ENCODE measurements around the gene ETV1.

Gene ETV1

DNA sequence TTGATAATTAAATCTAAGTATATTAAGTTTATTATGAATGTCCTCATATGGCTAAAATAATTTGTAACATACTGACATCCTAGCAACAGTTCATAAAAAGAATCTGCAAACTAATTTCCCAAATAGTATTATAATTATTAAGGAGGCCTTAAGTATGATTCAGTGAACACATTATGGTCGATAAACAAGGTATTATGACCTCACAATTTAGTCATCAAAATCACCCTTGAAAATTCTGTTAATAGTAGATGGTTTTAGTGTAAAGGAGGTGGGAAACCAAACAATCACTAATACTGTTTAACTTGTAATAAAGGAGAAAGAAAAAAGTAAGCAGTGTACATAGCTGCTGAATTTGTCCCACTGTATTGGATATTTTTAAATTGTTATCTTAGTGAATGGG, 2.1 kb downstream of the ETV1 start:
- DNase-seq (ENCODE audit: low spot score) = no peak

DNA sequence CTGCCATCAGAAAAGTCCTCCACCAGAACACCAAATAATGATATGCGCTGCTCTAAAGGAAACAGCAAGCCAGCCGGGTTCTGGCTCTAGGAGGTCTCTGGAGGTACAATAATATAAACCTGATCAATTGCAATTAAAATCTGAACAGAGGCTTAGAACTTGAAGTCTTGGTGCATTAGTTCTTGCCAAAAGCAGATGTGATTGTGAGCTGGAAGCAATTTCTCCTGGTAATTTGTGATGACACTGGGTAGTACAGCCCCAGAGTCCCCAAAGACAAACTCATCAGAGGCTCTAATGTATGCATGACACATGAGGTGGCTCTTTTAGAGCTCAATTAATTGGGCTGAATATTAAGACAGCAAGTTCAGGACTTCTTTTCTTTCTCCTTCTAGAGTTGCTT, 3.3 kb downstream of the ETV1 start:
- no peak for DNase-seq (ENCODE audit: low spot score)

DNA sequence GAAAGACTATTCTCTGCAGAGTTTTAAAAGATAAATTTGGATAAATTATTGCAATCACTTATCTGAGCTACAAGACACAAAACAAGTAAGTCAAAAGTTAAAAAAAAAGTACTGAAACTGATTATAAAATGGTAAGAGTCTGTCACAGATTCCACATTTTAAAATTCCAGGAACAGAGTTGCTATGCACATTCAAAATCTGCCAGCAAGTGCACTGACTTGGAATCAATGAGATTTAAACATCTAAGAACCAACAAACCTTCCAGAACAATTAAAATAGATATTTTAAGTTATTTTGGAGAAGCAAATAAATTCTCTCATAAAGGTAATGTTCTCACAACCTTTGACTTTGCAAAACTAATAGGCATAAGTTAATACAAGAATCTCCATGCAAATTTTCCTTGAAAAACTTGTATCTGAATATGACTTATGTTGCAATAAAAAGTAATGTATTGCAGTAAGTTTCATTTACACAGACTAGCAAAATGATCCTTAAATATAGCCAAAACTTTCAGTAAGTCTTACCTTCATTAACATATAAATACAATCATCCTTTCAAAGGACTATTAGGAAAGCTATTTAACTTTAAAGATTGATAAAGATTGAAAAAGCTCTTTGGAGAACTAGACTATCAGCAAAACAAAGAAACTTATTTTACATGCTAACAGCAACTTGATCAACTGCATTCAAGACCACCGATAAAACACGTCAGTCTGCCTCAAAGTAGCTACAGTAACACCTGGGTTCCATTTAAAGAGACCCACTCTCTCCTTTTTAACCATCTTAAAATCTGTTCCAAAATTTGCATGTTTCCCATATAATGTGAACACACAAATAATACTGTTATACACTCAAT, 4.4 kb downstream of the ETV1 start:
- DNase-seq (ENCODE audit: low spot score) = no peak

DNA sequence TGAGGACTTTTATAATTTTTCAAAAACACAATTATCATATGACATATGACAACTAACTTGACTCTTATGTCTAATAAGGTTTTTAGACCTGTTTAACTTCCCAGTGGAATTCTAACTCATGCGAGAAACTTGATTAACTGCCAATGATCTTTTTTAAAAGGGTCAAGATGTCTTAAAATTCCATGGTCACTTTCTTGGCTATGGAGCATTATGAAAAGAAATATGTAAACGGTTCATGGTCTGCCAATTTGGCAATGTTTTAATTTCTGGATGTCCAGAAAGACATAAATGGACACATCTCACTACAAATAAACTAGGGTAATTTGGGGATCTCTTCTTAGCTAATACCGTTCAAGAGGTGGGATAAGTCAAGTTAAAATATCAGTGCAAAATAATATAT, 5.4 kb downstream of the ETV1 start:
- no peak for DNase-seq (ENCODE audit: low spot score)

DNA sequence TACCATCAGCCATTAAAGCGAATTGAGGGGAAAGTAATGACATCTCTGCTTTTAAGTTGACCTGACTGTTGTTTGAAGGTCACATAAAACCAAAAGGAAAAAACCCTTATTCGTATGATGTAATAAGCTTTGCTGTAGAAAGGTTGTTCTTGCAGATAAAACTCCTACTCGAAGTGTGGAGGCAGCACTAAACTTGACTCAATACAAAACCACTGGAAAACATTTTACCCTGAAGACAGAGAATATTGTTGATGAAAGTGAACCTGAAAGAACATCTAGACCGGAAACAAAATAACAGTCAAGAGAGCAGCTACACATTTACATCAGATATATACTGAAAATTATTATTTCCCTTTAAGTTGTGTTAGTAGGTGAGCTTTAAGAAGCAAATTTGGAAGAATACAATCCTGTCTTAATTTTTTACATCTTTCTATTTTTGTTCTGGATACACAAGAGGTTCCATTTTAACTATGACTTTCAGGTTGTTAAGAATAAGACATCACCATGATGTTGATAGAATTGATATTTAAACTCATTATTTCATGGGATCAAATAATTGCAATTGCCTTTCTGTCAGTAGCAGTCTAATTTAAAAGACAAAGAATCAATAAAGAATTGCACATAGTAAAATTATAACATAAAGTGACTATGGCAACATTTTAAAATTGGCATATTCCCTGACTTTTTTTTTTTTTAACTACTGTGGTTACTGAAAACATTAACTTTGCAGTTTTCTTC, 6.4 kb downstream of the ETV1 start:
- no peak for DNase-seq (ENCODE audit: low spot score)

DNA sequence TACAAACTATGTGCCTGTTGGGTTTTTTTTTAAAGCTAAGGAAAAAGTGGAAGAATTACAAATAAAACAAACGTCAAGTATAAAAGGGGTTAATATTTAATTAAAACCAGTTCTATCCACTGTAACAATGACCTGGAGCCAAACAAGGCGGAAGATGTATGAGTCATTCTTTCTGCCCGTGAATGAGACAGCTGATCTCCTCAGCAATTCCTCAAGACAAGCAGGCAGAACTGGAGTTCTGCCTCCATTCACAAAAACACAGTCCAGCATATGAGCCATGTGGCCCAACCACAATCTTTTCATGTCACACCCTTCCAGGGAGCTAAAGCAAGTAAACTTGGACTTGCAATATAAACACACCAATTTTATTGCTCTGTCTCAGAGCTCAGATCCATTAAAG, 8.4 kb downstream of the ETV1 start:
- DNase-seq (ENCODE audit: low spot score) = no peak

DNA sequence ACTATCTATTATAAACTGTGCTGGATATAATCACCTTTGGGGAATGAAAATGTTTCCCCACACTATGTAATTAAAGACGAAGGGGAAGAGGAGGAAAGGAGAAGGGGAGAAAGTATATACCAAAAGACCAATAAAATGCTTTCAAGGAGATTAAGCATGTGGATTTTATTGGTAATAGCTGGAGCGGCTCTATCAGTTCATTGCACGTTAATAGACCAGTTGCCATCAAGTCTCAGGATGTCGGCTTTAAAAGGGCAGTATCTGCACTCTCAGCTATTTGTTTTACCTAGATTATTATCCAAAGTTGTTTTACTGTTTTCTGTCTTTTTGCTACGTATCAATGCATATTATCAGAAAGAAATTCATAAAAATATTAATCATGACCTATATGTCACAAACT, 9.0 kb downstream of the ETV1 start:
- DNase-seq (ENCODE audit: low spot score) = no peak

DNA sequence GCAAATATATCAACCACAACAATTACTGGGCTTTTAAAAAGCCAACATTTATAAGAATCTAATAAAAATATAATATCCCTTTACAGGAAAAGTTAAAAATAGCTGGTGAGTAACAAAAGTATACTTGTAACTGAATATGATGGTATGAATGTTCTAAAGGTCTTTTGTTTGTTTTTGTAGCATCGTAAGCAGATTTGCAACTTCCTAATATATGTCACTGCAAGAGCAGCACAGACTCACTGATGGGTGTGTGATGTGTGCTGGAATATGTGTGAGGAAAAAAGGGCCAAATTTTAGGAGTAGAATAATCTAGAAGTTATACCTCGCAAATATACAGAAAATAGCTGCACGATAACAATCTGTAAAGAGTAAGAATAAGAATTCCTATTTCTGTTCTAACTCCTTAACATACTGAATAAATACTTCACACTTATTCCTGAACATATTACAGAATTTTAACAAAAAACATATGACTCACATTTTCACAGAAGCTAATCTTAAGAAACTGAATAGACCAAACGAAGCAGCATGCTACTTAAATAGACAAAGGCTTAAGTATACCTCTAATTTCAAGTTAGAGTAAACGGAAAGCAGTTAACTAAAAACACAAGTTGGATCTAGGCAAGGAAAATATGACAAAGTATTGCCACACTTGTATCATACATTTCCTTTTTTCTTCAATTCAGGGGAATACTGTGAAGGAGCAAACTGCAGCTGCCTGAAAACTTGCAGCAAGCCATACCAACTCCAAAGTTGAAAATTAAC, 9.6 kb downstream of the ETV1 start:
- DNase-seq (ENCODE audit: low spot score) = no peak

DNA sequence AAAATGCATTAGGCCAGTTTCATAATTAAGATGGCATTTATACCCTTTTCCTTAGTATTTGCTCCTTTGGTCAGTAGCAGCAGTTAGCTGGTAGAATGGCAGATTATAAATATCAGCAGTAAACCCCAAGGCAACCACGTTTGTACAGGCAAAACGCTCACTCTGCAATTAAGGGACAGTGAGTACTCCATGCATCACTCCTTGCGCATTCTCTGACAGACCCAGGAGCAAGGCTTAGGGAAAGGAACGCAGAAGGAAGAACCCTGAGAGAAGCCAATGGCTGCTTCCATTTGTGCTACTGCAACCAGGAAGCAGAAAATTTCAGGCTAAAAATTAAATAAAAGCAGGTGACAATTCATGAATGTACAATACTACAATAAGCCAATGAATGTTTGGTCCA, 12.9 kb downstream of the ETV1 start:
- no peak for DNase-seq (ENCODE audit: low spot score)

DNA sequence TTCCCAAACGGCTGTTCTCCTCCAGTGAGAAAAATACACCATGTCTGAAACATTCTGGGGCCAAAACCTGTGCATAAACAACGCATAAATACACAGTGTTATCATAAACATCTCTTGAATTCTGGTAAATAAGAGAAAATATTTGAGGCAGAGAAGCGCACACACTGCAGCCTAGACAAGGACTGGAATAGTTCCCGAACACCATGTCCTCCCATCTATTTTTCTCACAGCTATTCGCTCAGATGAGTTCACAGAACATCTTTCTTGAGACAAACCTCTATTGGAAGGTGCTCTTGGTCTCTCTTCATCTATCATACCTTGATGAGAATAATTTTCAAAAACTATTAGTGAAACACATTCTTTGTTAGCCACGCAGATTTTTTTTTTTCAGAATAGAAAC, 24.4 kb downstream of the ETV1 start:
- DNase-seq (ENCODE audit: low spot score) = no peak

DNA sequence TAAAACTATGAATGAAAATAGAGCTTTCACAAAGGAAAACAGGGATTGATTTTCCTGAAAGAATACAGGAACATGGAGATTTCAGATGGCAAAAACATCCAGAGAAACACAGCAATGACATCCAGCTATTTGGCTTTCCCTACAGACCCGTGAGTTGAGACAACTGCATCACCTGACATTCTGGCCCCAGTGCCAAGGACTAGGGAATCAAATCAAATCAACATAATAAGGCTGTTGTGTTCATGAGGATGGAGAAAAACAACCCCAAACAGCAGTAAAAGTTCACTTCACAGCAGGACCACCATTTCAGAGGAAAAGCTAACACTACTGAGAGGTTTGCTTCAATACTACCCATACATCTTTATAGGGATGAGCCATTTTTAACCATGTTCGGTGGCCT, 25.5 kb downstream of the ETV1 start:
- DNase-seq (ENCODE audit: low spot score) = no peak

DNA sequence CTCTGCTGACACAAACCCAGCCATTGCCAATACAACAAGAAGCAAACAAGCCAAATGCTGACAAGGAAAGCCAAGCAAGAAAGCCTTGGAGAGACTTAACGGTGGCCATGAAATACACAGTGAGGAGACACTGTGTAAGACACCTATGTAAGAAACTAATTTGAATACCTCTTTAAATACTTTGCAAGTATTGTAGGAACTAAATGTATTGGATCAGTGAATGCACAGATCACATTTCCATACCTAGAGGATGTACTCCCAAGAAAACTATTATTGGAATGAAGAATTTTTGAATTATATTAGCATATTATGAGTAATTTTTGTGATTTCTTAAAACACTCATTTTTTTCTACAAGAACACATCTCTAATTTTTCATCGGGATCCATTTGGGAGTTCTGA, 34.0 kb downstream of the ETV1 start:
- DNase-seq (ENCODE audit: low spot score) = no peak

DNA sequence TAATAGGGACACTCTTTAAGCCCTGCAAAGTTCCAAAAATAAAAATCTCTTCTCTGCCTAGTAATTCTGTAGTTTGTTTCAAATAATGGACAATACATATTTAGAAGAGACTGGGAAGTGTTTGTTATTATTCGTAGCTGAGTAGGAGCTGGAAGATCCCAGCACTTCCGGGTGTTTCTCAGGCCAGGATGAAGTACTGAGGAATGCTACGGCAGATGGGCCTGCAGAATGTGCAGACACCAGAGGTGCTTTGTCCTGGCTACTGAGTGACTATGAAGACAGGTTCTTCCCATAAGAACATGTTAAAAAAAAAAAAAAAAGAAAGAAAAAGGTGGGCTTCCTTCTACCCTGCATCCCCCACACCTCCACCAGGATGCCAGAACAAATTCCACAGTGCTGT, 36.1 kb downstream of the ETV1 start:
- DNase-seq (ENCODE audit: low spot score) = no peak

DNA sequence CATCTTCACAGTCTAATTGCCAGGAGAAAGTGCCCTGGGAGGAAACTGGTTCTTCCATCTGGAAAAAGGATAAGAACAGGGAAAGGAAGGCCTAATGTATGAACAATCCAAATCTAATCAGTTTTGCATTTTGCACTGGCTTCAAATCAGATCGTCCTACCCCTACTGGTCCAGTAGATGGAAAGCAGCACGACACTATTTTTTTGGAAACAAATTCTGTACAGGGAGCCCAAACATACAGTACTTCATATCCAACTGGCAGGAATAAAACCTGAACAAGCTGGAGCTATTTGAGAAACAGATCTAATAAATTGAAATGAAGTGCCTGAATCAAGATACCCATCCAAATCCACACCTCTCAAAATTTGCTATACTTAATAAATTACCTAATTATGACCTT, 36.5 kb downstream of the ETV1 start:
- no peak for DNase-seq (ENCODE audit: low spot score)

DNA sequence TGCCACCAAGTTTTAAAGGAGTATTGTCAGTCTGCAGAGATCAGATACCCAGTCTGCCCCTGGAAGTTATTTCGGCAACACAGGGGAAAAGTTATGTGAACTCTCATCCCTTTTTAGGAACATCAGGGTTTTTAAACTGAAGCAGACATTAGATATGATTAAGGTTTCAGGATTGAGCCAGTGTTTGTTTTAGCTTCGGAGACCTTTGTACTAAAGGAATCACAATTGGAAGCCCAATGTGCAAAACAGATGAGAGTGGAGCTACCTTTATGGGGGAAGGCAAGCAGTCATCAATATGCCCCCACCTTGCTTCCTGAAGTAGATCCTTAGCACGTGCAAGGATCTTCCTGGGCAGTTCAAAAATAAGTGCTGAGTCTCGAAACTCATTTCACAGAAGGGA, 39.5 kb downstream of the ETV1 start:
- DNase-seq (ENCODE audit: low spot score) = no peak

DNA sequence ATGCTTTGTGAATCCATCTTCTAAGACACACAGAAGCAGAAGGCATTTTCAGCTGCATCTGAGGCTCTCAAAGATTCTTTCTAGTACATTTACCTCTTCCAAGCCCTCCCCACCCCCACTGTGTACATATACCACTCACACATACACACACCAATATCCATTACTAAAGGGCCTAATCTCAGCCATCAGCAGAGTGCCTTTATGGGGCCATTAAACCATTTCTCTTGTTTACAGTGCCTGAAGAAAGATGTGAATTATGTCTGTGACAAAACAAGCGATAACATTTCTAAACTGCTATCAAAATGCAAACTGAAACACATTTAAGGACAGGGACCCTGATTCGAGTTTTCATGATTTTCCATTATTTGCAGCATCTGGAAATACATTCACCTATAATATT, 40.0 kb downstream of the ETV1 start:
- no peak for DNase-seq (ENCODE audit: low spot score)

DNA sequence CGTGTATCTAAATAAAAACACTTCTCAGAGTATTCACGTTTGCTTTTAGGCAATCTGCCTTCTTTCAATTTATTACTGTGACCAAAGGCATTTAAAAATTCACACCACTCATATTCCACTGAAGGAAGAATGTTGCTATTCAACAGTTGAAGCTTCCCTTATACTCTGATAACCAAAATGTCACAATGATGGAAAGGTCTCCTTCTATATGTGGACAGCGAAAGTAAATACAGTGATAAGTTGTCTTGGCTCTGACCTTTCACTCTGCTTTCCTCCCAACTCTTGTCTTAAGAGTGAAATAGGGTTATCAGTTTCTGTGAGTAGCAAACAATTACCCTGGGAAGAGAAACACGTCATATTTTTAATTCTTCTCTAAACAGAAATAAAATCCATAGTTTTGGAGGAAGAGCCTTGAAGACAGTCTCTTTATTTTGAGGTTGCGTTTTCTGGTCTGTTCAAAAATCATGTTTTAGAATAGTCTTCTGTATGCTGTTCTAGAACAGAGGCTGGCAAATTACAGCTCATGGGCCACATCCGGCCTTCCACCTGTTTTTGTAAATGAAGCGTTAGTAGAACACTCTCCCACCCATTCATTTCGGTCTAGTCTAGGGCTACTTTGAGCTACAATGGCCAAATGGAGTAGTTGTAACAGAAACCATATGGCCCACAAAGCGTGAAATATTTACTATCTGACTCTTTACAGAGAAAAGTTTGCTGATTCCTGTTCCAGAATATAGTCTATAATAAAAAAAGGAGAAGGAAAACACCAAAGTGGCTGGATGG, 41.3 kb downstream of the ETV1 start:
- no peak for DNase-seq (ENCODE audit: low spot score)

DNA sequence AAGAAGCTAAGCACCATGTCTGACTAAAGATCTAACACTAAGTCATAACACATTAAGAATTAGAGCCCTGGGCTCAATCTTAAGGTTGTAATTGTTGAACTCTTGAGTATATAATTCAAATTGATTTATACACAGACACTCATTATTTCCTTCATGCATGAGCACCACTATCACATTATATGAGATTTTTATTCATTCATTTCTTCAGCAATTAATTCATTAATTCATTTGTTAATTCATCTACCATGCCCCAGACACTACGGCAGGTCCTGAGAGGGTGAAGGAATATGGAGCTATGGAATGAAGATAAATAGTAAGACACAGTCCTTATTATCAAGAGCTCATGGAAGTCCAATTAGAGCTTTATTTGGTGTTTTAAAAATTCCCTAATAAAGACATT, 41.9 kb downstream of the ETV1 start:
- DNase-seq (ENCODE audit: low spot score) = no peak

DNA sequence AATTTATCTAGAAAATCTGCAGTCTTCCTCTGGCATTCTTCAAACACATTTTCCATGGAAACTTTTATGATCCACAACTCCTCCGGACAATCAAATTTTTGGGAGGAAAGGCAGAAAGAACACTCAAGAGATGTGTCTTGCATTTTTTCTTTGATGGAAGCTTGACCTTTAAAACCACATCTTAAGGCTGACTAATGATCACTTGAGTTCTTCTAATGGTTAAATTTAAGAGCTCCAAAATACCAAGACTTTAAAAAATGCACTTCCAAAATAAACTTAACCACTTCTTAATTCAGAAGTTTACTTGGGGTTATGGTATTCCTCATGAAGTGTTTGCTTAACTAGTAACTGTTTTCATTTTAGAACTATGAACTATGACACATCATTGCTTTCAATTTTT, 43.3 kb downstream of the ETV1 start:
- DNase-seq (ENCODE audit: low spot score) = no peak

DNA sequence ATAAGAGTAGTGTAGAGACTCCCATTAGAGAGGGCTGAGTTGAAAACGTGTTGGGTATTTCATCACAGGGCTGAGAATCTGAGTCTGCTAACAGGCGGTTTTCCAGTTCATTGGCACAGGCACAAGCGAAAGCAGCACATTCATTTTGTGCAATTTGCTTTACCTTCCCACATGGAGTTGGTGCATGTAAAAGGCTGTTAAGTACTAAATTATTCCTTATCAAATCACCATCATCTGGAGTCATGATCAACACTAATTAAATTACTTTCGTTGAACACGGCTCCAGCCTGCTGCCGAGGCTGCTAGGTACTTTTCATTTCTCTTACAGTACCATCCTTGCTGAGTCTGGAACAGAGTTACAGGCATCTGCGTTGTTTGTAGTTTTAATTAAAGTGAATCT, 43.8 kb downstream of the ETV1 start:
- no peak for DNase-seq (ENCODE audit: low spot score)

DNA sequence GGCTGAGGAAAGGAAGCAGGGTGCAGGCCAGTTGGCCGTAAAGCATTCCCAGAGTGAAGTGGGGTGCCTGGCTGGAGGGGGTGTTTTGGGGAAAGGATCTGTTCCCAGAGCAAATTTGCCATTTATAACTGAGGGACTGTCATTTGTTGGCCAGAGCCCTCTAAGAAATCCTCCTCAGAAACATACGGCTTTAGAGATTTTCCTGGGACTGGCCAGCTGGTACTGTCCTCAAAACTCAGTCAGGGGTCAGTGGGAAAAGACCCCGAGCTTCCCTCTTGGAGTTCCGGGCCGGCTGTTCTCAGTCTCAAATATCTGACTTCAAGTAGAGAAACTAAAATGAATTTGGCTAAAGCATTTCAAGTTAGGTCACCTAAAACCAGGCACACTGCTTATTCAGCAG, 55.9 kb downstream of the ETV1 start:
- no peak for DNase-seq (ENCODE audit: low spot score)

DNA sequence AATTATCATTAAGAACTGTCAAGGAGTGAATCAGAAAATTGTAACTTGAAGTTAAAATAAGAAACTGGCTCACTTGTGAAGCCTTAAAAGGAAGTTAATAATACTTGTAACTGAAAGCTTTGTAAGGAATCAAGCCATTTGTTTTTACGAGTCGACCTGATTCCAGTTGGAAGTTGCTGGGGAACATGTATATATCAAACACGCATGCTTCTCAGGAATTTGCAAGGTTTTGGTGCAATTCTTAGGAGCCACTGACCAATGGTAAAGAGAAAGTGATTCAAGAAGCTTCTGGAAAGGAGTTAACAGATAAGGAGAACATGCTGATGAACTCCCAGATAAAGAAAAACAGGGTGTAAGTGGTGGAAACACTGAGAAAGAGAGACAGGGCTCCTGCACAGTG, 56.4 kb downstream of the ETV1 start:
- no peak for DNase-seq (ENCODE audit: low spot score)
